Stimulated activated memory B cell treated with anti-CD40 and anti-IgM and Interleukin-4, amounts not matched to agents 10 μg/mL and 1 μg/mL and 100 μg/mL, for 72 hours (primary cell): ENCODE data around the gene SLC37A2.

Experiments used
- ATAC-seq: fragments of 150-1000 bp; cut with Tn5 transposase; 2 replicates; pipeline ENCODE4 v1.10.0; 2021
- H3K27ac Mint-ChIP-seq: one replicate; pipeline ENCODE4 v1.8.0; 2022; ENCODE audit warnings: mild to moderate bottlenecking, mixed read lengths
- H3K27me3 Mint-ChIP-seq: one replicate; pipeline ENCODE4 v1.8.0; 2022; ENCODE audit warnings: mixed read lengths
- H3K36me3 Mint-ChIP-seq: one replicate; pipeline ENCODE4 v1.8.0; 2022; ENCODE audit warnings: mixed read lengths
- H3K4me1 Mint-ChIP-seq: one replicate; pipeline ENCODE4 v1.8.0; 2022; ENCODE audit warnings: mixed read lengths
- H3K4me3 Mint-ChIP-seq: one replicate; pipeline ENCODE4 v1.8.0; 2022; ENCODE audit warnings: mild to moderate bottlenecking, moderate library complexity, mixed read lengths
- H3K9me3 Mint-ChIP-seq: one replicate; pipeline ENCODE4 v1.8.0; 2022; ENCODE audit warnings: mixed read lengths

SLC37A2 gene

GRCh38 chr11:125075900-125076317 is 12.8 kb downstream of the SLC37A2 start:
- peaks cover 26% of the 10 kb centered on the region for H3K36me3 Mint-ChIP-seq
- H3K4me1 Mint-ChIP-seq, result peaks cover 43% of the 10 kb centered on the region
- no peak for ATAC-seq
- peak overlapping the region; percentile 34 for H3K27ac Mint-ChIP-seq
- H3K27me3 Mint-ChIP-seq, result no peaks in the 10 kb centered on the region
- H3K4me3 Mint-ChIP-seq, result no peak overlapping the region
- peaks cover 6% of the 10 kb centered on the region for H3K9me3 Mint-ChIP-seq

- peaks cover 37% of the 10 kb centered on the region for H3K4me1 Mint-ChIP-seq
- no peak overlapping the region for H3K4me3 Mint-ChIP-seq
- peaks cover 6% of the 10 kb centered on the region for H3K9me3 Mint-ChIP-seq
- no peaks in the 10 kb centered on the region for H3K27me3 Mint-ChIP-seq
- ATAC-seq, result no peak
- peaks cover 26% of the 10 kb centered on the region for H3K36me3 Mint-ChIP-seq
- peak overlapping the region; percentile 34 for H3K27ac Mint-ChIP-seq
Measured at GRCh38 chr11:125076378-125076945, 13.4 kb downstream of the SLC37A2 start.

- H3K27me3 Mint-ChIP-seq, result no peaks in the 10 kb centered on the region
- no peak overlapping the region for H3K27ac Mint-ChIP-seq
- H3K36me3 Mint-ChIP-seq, result peaks cover 32% of the 10 kb centered on the region
- no peak for ATAC-seq
- no peak overlapping the region for H3K4me3 Mint-ChIP-seq
- peaks cover 22% of the 10 kb centered on the region for H3K4me1 Mint-ChIP-seq
- H3K9me3 Mint-ChIP-seq, result peaks cover 6% of the 10 kb centered on the region
Measured at GRCh38 chr11:125078016-125078415, 14.9 kb downstream of the SLC37A2 start.

- ATAC-seq, result no peak
- H3K4me1 Mint-ChIP-seq, result peaks cover 16% of the 10 kb centered on the region
- no peaks in the 10 kb centered on the region for H3K27me3 Mint-ChIP-seq
- no peak overlapping the region for H3K27ac Mint-ChIP-seq
- H3K36me3 Mint-ChIP-seq, result peaks cover 39% of the 10 kb centered on the region
- H3K4me3 Mint-ChIP-seq, result no peak overlapping the region
- peaks cover 6% of the 10 kb centered on the region for H3K9me3 Mint-ChIP-seq
Measured at GRCh38 chr11:125078516-125079140, 15.5 kb downstream of the SLC37A2 start.

GRCh38 chr11:125079151-125079877 is 16.2 kb downstream of the SLC37A2 start:
- Mint-ChIP-seq H3K36me3 (peaks cover 39% of the 10 kb centered on the region), H3K4me3 (no peak overlapping the region), H3K27ac (no peak overlapping the region), H3K4me1 (peaks cover 9% of the 10 kb centered on the region), H3K27me3 (no peaks in the 10 kb centered on the region), H3K9me3 (peaks cover under 1% of the 10 kb centered on the region)
- ATAC-seq, result no peak

GRCh38 chr11:125079878-125080530 is 16.9 kb downstream of the SLC37A2 start:
- Mint-ChIP-seq H3K36me3 (peaks cover 41% of the 10 kb centered on the region), H3K27ac (no peak overlapping the region), H3K27me3 (no peaks in the 10 kb centered on the region), H3K4me3 (no peak overlapping the region), H3K9me3 (no peaks in the 10 kb centered on the region), H3K4me1 (peaks cover 7% of the 10 kb centered on the region)
- ATAC-seq, result no peak

GRCh38 chr11:125080531-125080911 is 17.4 kb downstream of the SLC37A2 start:
- peaks cover 47% of the 10 kb centered on the region for H3K36me3 Mint-ChIP-seq
- no peak overlapping the region for H3K4me3 Mint-ChIP-seq
- no peak overlapping the region for H3K27ac Mint-ChIP-seq
- no peaks in the 10 kb centered on the region for H3K27me3 Mint-ChIP-seq
- ATAC-seq, result no peak
- no peaks in the 10 kb centered on the region for H3K9me3 Mint-ChIP-seq
- H3K4me1 Mint-ChIP-seq, result peaks cover 7% of the 10 kb centered on the region

GRCh38 chr11:125081098-125081798 is 18.1 kb downstream of the SLC37A2 start:
- ATAC-seq, result no peak
- Mint-ChIP-seq H3K4me1 (peaks cover 1% of the 10 kb centered on the region), H3K4me3 (no peak overlapping the region), H3K27ac (no peak overlapping the region), H3K9me3 (no peaks in the 10 kb centered on the region), H3K36me3 (peaks cover 54% of the 10 kb centered on the region), H3K27me3 (no peaks in the 10 kb centered on the region)

GRCh38 chr11:125082040-125082439 is 18.9 kb downstream of the SLC37A2 start:
- no peak overlapping the region for H3K4me3 Mint-ChIP-seq
- H3K27me3 Mint-ChIP-seq, result no peaks in the 10 kb centered on the region
- no peak for ATAC-seq
- no peaks in the 10 kb centered on the region for H3K9me3 Mint-ChIP-seq
- H3K4me1 Mint-ChIP-seq, result peaks cover 6% of the 10 kb centered on the region
- H3K27ac Mint-ChIP-seq, result no peak overlapping the region
- H3K36me3 Mint-ChIP-seq, result peaks cover 62% of the 10 kb centered on the region

- Mint-ChIP-seq H3K4me1 (peaks cover 7% of the 10 kb centered on the region), H3K36me3 (peaks cover 62% of the 10 kb centered on the region), H3K4me3 (no peak overlapping the region), H3K27me3 (no peaks in the 10 kb centered on the region), H3K27ac (no peak overlapping the region), H3K9me3 (no peaks in the 10 kb centered on the region)
- ATAC-seq, result no peak
Measured at GRCh38 chr11:125082611-125083311, 19.7 kb downstream of the SLC37A2 start.

- no peak for ATAC-seq
- no peaks in the 10 kb centered on the region for H3K9me3 Mint-ChIP-seq
- H3K4me3 Mint-ChIP-seq, result no peak overlapping the region
- H3K27ac Mint-ChIP-seq, result no peak overlapping the region
- H3K36me3 Mint-ChIP-seq, result peaks cover 62% of the 10 kb centered on the region
- H3K4me1 Mint-ChIP-seq, result peaks cover 7% of the 10 kb centered on the region
- H3K27me3 Mint-ChIP-seq, result no peaks in the 10 kb centered on the region
Measured at GRCh38 chr11:125083312-125084056, 20.4 kb downstream of the SLC37A2 start.

GRCh38 chr11:125084057-125084416 is 20.9 kb downstream of the SLC37A2 start:
- ATAC-seq, result no peak
- H3K4me1 Mint-ChIP-seq, result peaks cover 7% of the 10 kb centered on the region
- peaks cover 61% of the 10 kb centered on the region for H3K36me3 Mint-ChIP-seq
- H3K27me3 Mint-ChIP-seq, result no peaks in the 10 kb centered on the region
- no peaks in the 10 kb centered on the region for H3K9me3 Mint-ChIP-seq
- no peak overlapping the region for H3K4me3 Mint-ChIP-seq
- H3K27ac Mint-ChIP-seq, result no peak overlapping the region

- Mint-ChIP-seq H3K4me1 (peaks cover 7% of the 10 kb centered on the region), H3K27ac (no peak overlapping the region), H3K4me3 (no peak overlapping the region), H3K27me3 (no peaks in the 10 kb centered on the region), H3K9me3 (no peaks in the 10 kb centered on the region), H3K36me3 (peaks cover 61% of the 10 kb centered on the region)
- no peak for ATAC-seq
Measured at GRCh38 chr11:125084761-125085231, 21.7 kb downstream of the SLC37A2 start.
